GM12872 (cell line): ENCODE results near the gene NTN3.

Source experiments
- CTCF ChIP-seq: IDR thresholded peaks from 3 replicates; pipeline ENCODE4 v1.5.1; 2011; ENCODE audit warnings: low read depth, mild to moderate bottlenecking, low read length, moderate library complexity; ENCODE audit not compliant: insufficient read depth

The NTN3 gene

GRCh38 chr16:2469399-2470233, 1.5 kb upstream of the NTN3 start:
- TF ChIP-seq CTCF, result no peak

GRCh38 chr16:2470234-2470601, 879 bp upstream of the NTN3 start:
- TF ChIP-seq CTCF, result no peak

DNA sequence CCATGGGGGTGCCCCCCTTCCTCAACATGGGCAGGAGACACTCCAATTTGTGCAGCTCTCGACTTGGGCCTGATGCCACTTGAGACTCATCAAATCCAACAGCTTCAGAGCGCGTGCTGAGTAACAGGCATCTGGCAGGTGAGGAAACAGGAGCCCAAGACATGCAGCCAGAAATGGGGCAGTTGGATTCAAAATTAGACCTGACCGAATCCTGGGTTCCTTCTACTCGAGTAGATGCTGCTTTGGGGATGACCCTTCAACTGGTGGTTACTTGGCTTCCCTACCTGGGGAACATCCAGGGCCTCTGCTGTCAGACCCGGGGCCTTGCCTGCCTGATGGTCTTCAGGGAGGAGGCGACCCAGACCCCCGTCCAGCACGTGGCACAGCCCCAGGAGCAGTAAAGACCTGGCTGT, 488 bp upstream of the NTN3 start:
- no peak for TF ChIP-seq CTCF

DNA sequence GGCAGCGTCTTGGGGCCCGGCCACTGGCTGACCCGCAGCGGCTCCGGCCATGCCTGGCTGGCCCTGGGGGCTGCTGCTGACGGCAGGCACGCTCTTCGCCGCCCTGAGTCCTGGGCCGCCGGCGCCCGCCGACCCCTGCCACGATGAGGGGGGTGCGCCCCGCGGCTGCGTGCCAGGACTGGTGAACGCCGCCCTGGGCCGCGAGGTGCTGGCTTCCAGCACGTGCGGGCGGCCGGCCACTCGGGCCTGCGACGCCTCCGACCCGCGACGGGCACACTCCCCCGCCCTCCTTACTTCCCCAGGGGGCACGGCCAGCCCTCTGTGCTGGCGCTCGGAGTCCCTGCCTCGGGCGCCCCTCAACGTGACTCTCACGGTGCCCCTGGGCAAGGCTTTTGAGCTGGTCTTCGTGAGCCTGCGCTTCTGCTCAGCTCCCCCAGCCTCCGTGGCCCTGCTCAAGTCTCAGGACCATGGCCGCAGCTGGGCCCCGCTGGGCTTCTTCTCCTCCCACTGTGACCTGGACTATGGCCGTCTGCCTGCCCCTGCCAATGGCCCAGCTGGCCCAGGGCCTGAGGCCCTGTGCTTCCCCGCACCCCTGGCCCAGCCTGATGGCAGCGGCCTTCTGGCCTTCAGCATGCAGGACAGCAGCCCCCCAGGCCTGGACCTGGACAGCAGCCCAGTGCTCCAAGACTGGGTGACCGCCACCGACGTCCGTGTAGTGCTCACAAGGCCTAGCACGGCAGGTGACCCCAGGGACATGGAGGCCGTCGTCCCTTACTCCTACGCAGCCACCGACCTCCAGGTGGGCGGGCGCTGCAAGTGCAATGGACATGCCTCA, 773 bp downstream of the NTN3 start:
- TF ChIP-seq CTCF, result no peak

GRCh38 chr16:2472488-2472864, 1.4 kb downstream of the NTN3 start:
- TF ChIP-seq CTCF, result no peak

DNA sequence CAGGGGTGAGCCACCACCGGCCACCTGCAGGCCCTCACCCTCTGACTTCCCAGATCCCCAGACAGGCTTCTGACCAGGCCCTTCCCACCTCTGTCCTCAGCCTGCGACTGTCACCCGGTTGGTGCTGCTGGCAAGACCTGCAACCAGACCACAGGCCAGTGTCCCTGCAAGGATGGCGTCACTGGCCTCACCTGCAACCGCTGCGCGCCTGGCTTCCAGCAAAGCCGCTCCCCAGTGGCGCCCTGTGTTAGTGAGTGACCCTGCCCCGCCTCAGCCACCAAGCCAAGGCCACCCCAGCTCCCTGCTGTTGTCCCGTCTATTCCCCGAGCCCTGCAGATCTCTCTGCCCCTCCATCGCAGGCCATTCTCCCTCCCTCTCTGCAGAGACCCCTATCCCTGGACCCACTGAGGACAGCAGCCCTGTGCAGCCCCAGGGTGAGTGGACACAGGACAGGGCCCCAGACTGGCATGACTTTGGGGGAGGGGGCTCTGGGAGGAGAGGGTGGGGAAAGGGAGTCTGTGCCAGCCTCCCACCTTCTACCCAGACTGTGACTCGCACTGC, 1.9 kb downstream of the NTN3 start:
- no peak for TF ChIP-seq CTCF

DNA sequence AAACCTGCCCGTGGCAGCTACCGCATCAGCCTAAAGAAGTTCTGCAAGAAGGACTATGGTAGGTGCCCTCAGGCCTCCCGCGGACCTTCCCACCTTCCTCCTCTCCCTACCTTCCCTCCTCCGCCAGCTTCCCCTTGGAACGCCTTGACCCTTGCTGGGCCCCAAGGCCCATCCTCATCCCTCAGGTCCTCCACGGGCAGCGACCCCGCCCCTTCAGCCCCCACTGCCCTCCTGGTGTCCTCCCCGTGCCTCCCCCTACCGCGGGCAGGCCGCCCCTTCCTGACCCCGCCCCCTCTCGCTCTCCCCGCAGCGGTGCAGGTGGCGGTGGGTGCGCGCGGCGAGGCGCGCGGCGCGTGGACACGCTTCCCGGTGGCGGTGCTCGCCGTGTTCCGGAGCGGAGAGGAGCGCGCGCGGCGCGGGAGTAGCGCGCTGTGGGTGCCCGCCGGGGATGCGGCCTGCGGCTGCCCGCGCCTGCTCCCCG, 2.4 kb downstream of the NTN3 start:
- no peak for TF ChIP-seq CTCF
